MM.1S (cell line): ENCODE measurements around the gene SSC4D.
"Not testable (repeated sequence)": the region's sequence is repeated elsewhere in the genome, so short reads cannot be mapped to it uniquely, and the experiment has no call there.

Experiments used
- EZH2phosphoT487 ChIP-seq: fragments of 300-600 bp; sonication (generic); IDR thresholded peaks from 2 replicates; pipeline ENCODE4 v1.6.1; 2018; ENCODE audit warnings: antibody characterized with exemption, low read length
- TF ChIP-seq, protein P1 (sequence below): fragments of 300-600 bp; sonication (generic); IDR thresholded peaks from 2 replicates; pipeline ENCODE4 v1.5.1; 2016; ENCODE audit warnings: antibody characterized with exemption, low read length, mixed read lengths

DNA sequence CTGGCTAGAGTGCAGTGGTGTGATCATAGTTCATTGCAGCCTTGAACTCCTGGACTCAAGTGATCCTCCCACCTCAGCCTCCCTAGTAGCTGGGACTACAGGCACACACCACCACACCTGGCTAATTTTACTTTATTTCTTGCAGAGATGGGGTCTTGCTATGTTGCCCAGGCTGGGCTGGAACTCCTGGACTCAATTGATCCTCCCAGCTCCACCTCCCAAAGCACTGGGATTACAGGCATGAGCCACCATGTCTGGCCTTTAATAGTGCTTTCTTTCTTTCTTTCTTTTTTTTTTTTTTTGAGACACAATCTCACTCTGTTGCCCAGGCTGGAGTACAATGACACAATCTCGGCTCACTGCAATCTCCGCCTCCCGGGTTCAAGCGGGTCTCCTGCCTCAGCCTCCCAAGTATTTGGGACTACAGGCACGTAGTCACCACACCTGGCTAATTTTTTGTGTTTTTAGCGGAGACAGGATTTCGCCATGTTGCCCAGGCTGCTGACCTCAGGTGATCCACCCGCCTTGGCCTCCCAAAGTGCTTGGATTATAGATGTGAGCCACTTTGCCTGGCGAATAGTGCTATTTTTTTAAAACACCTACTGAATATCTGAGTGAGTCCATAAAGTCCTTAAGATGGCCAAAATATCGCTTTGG lies 8.3 kb upstream of the SSC4D start:
- TF ChIP-seq, protein P1, sequence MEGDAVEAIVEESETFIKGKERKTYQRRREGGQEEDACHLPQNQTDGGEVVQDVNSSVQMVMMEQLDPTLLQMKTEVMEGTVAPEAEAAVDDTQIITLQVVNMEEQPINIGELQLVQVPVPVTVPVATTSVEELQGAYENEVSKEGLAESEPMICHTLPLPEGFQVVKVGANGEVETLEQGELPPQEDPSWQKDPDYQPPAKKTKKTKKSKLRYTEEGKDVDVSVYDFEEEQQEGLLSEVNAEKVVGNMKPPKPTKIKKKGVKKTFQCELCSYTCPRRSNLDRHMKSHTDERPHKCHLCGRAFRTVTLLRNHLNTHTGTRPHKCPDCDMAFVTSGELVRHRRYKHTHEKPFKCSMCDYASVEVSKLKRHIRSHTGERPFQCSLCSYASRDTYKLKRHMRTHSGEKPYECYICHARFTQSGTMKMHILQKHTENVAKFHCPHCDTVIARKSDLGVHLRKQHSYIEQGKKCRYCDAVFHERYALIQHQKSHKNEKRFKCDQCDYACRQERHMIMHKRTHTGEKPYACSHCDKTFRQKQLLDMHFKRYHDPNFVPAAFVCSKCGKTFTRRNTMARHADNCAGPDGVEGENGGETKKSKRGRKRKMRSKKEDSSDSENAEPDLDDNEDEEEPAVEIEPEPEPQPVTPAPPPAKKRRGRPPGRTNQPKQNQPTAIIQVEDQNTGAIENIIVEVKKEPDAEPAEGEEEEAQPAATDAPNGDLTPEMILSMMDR = not testable (repeated sequence)
- not testable (repeated sequence) for TF ChIP-seq EZH2phosphoT487
